Measurements from ENCODE around the gene PRDX2. TPM values are rescaled to one million over a fixed set of nuclear protein-coding genes. Genes with fewer than 3 reads are reported as not detected.

Gene PRDX2
- total RNA-seq, 4 donors from 2014 or later = 266 to 459 (median 327) TPM

- no peak overlapping the region for H3K4me3 ChIP-seq (ENCODE audit: low read depth, poor library complexity, severe bottlenecking)
These were observed 17.2 kb downstream of the PRDX2 start for GRCh38 chr19:12784394-12784870.

GRCh38 chr19:12783849-12784393 lies 17.7 kb downstream of the PRDX2 start:
- 4 to 15% methylated on average over 4 to 7 of the region's 19 CpGs for WGBS, 2 donors
- TF ChIP-seq CTCF (IDR thresholded peaks at IDR 0.05) = no peak
- no peak overlapping the region for H3K4me3 ChIP-seq (ENCODE audit: low read depth, poor library complexity, severe bottlenecking)
- DNase-seq (ENCODE audit: low spot score in 2 of 2) = peak in 1 of 2 donors; percentile 58
- intact Hi-C loops (cut with DNase I; ENCODE audit: low total_unique reads) = no loop called here

More at GRCh38 chr19:12784394-12784870, 17.2 kb downstream of the PRDX2 start:
- WGBS, 2 donors = 20 to 47% methylated on average over 10 of the region's 10 CpGs
- intact Hi-C loops (cut with DNase I; ENCODE audit: low total_unique reads) = no loop called here
- TF ChIP-seq CTCF (IDR thresholded peaks at IDR 0.05) = no peak
- TF ChIP-seq POLR2A (IDR thresholded peaks at IDR 0.05) = no peak
- no peak for DNase-seq (ENCODE audit: low spot score in 2 of 2)

GRCh38 chr19:12783291-12783848 lies 18.2 kb downstream of the PRDX2 start:
- no peak for TF ChIP-seq CTCF (IDR thresholded peaks at IDR 0.05)
- DNase-seq (ENCODE audit: low spot score in 2 of 2) = no peak
- intact Hi-C loops (cut with DNase I; ENCODE audit: low total_unique reads) = no loop called here
- 6 to 10% methylated on average over 14 to 15 of the region's 16 CpGs for WGBS, 2 donors
- no peak overlapping the region for H3K4me3 ChIP-seq (ENCODE audit: low read depth, poor library complexity, severe bottlenecking)

- intact Hi-C loops (cut with DNase I; ENCODE audit: low total_unique reads) = no loop called here
- H3K4me3 ChIP-seq (ENCODE audit: low read depth, poor library complexity, severe bottlenecking) = no peak overlapping the region
- WGBS, 2 donors = 1% methylated on average over 63 to 77 of the region's 88 CpGs
- TF ChIP-seq POLR2A (IDR thresholded peaks at IDR 0.05) (no peak), CTCF (IDR thresholded peaks at IDR 0.05) (no peak)
- DNase-seq (ENCODE audit: low spot score in 2 of 2) = peak; percentile 80 to 96
These were observed 18.9 kb downstream of the PRDX2 start for GRCh38 chr19:12782424-12783290.

- intact Hi-C loops (cut with DNase I; ENCODE audit: low total_unique reads) = no loop called here
- peak in 1 of 2 donors; percentile 66 for DNase-seq (ENCODE audit: low spot score in 2 of 2)
- no peak overlapping the region for H3K4me3 ChIP-seq (ENCODE audit: low read depth, poor library complexity, severe bottlenecking)
- TF ChIP-seq CTCF (IDR thresholded peaks at IDR 0.05) (no peak), POLR2A (IDR thresholded peaks at IDR 0.05) (no peak)
- 1% methylated on average over 12 of the region's 12 CpGs for WGBS, 2 donors
These were observed 19.5 kb downstream of the PRDX2 start for GRCh38 chr19:12782174-12782423.
